ENCODE data around the gene SUPT20HL2.
"Not testable (repeated sequence)": the region's sequence is repeated elsewhere in the genome, so short reads cannot be mapped to it uniquely, and the experiment has no call there.

DNA sequence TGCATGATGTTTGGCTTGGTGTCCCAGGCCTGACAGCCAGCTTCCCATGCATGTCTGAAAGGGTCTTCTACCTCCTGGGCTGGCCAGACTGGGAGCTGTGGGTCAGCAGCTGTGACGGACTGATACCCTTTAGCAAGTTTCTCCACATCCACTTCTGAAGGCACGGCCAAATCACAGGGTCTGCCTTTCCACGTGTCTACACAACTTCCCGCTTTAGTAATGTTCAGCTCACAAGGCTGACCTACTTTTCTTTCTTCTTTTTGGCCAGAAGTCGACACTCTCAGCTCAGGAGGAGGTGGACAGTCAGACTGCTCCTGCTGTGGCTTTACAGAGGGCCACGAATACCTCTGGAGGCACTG is 1.6 kb downstream of the SUPT20HL2 start:
- TF ChIP-seq, protein P1, sequence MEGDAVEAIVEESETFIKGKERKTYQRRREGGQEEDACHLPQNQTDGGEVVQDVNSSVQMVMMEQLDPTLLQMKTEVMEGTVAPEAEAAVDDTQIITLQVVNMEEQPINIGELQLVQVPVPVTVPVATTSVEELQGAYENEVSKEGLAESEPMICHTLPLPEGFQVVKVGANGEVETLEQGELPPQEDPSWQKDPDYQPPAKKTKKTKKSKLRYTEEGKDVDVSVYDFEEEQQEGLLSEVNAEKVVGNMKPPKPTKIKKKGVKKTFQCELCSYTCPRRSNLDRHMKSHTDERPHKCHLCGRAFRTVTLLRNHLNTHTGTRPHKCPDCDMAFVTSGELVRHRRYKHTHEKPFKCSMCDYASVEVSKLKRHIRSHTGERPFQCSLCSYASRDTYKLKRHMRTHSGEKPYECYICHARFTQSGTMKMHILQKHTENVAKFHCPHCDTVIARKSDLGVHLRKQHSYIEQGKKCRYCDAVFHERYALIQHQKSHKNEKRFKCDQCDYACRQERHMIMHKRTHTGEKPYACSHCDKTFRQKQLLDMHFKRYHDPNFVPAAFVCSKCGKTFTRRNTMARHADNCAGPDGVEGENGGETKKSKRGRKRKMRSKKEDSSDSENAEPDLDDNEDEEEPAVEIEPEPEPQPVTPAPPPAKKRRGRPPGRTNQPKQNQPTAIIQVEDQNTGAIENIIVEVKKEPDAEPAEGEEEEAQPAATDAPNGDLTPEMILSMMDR (IDR thresholded peaks at IDR 0.05): not testable (repeated sequence)
- TF ChIP-seq EP300, POLR2A (IDR thresholded peaks at IDR 0.05): not testable (repeated sequence)
